A549 (cell line): Measurements from ENCODE around the gene PSMD1.

Experiments used
- CEBPB ChIP-seq, 2 experiments: fragments of >200 bp in 1 of 2; sonication (Bioruptor Twin) in 1 of 2; formaldehyde crosslinking in 1 of 2; IDR thresholded peaks; 2 replicates each; pipeline ENCODE4 v1.6.1; 2012 to 2016
- CHD2 ChIP-seq: fragments of 150-350 bp; IDR thresholded peaks from 2 replicates; pipeline ENCODE4 v1.6.1; 2014; ENCODE audit warnings: low read length; ENCODE audit not compliant: partially characterized antibody
- HOXA7 ChIP-seq: fragments of 250-450 bp; sonication (Bioruptor Pico); IDR thresholded peaks from 2 replicates; pipeline ENCODE4 v1.5.0; 2020; ENCODE audit warnings: mild to moderate bottlenecking, moderate library complexity
- MYC ChIP-seq: IDR thresholded peaks from 2 replicates; pipeline ENCODE4 v1.6.1; 2012; ENCODE audit warnings: mild to moderate bottlenecking, inconsistent platforms, low read length, improper control_type of control experiment, borderline replicate concordance
- NR3C1 ChIP-seq: fragments of >200 bp; sonication (Bioruptor Twin); formaldehyde crosslinking; IDR thresholded peaks from 3 replicates; pipeline ENCODE4 v1.6.1; 2017
- POLR2A ChIP-seq: IDR thresholded peaks from 2 replicates; pipeline ENCODE4 v1.6.1; 2012; ENCODE audit warnings: mild to moderate bottlenecking, low read length
- RAD21 ChIP-seq, 2 experiments: fragments of >200 bp in 1 of 2; sonication (Bioruptor Twin) in 1 of 2; formaldehyde crosslinking in 1 of 2; IDR thresholded peaks in 1 of 2; conservative IDR thresholded peaks in 1 of 2; 2 replicates in 1 of 2; 3 replicates in 1 of 2; pipeline ENCODE4 v1.6.1; 2012 to 2018; ENCODE audit warnings: inconsistent platforms in 1 of 2
- TF ChIP-seq, protein P1 (sequence below): fragments of >200 bp; sonication (Bioruptor Twin); formaldehyde crosslinking; IDR thresholded peaks from 3 replicates; pipeline ENCODE4 v1.5.1; 2016
- TF ChIP-seq, protein P2 (sequence below): fragments of 200-600 bp; sonication (generic); IDR thresholded peaks from 2 replicates; pipeline ENCODE4 v1.6.1; 2016; ENCODE audit warnings: antibody characterized with exemption, mild to moderate bottlenecking, moderate library complexity

DNA sequence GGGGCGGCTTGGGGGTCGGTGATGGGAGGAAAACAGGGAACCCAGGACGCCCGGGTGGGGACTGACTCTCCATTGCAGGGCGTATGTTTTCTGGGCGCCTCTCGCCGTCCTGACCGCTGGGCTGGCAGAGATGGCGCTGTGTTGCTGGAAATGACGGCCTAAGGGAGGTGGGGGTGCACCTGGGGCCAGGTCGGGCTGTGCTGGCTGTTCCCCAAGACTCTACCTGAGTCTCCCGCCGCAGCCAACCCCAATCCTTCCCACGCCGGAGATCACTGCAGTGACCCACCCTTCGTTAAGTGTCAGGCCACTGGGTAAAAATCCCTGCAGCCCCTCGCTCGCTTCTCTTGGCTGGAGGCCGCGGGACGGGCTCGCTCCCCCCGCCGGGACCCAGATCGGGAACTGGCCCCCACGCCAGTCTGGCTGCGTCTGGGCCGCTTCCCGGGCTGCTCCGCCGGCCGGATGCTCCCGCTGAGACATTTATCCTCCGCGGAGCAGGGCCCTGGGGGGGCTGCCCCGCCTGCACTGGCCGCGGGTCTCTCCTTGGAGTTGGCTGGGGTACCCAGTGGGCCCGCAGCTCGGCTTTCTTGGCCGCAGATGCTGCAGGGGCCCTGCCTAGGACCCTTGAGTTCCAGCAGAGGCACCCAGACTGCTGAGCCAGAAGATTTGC lies 134.0 kb downstream of the PSMD1 start:
- TF ChIP-seq, protein P1, sequence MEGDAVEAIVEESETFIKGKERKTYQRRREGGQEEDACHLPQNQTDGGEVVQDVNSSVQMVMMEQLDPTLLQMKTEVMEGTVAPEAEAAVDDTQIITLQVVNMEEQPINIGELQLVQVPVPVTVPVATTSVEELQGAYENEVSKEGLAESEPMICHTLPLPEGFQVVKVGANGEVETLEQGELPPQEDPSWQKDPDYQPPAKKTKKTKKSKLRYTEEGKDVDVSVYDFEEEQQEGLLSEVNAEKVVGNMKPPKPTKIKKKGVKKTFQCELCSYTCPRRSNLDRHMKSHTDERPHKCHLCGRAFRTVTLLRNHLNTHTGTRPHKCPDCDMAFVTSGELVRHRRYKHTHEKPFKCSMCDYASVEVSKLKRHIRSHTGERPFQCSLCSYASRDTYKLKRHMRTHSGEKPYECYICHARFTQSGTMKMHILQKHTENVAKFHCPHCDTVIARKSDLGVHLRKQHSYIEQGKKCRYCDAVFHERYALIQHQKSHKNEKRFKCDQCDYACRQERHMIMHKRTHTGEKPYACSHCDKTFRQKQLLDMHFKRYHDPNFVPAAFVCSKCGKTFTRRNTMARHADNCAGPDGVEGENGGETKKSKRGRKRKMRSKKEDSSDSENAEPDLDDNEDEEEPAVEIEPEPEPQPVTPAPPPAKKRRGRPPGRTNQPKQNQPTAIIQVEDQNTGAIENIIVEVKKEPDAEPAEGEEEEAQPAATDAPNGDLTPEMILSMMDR: no peak
- TF ChIP-seq RAD21 (conservative IDR thresholded peaks at IDR 0.05 in 1 of 2, IDR thresholded peaks at IDR 0.05 in 1 of 2): no peak
- TF ChIP-seq MYC: no peak
- TF ChIP-seq CEBPB (IDR thresholded peaks at IDR 0.05): no peak
- TF ChIP-seq, protein P2, sequence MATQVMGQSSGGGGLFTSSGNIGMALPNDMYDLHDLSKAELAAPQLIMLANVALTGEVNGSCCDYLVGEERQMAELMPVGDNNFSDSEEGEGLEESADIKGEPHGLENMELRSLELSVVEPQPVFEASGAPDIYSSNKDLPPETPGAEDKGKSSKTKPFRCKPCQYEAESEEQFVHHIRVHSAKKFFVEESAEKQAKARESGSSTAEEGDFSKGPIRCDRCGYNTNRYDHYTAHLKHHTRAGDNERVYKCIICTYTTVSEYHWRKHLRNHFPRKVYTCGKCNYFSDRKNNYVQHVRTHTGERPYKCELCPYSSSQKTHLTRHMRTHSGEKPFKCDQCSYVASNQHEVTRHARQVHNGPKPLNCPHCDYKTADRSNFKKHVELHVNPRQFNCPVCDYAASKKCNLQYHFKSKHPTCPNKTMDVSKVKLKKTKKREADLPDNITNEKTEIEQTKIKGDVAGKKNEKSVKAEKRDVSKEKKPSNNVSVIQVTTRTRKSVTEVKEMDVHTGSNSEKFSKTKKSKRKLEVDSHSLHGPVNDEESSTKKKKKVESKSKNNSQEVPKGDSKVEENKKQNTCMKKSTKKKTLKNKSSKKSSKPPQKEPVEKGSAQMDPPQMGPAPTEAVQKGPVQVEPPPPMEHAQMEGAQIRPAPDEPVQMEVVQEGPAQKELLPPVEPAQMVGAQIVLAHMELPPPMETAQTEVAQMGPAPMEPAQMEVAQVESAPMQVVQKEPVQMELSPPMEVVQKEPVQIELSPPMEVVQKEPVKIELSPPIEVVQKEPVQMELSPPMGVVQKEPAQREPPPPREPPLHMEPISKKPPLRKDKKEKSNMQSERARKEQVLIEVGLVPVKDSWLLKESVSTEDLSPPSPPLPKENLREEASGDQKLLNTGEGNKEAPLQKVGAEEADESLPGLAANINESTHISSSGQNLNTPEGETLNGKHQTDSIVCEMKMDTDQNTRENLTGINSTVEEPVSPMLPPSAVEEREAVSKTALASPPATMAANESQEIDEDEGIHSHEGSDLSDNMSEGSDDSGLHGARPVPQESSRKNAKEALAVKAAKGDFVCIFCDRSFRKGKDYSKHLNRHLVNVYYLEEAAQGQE: no peak
- TF ChIP-seq POLR2A: no peak
- TF ChIP-seq NR3C1: no peak
- TF ChIP-seq HOXA7 (CRISPR knock-in tag): no peak
- no peak for TF ChIP-seq CHD2
